GM06990 (cell line): ENCODE results near the gene ST3GAL2.

Experiments
- DNase-seq: peaks from one replicate; pipeline ENCODE4 v3.0.0-alpha.2; 2011; ENCODE audit not compliant: insufficient read length; ENCODE audit errors: extremely low read depth
- H3K27me3 ChIP-seq: replicated peaks from 2 replicates; pipeline ENCODE4 v1.6.0; 2011; ENCODE audit warnings: low read length; ENCODE audit not compliant: control insufficient read depth, insufficient read depth
- H3K36me3 ChIP-seq: 2 replicates; pipeline ENCODE4 v1.5.1; 2011; ENCODE audit warnings: low read length; ENCODE audit not compliant: control insufficient read depth, insufficient read depth
- H3K4me3 ChIP-seq: replicated peaks from 2 replicates; pipeline ENCODE4 v1.5.1; 2011; ENCODE audit warnings: low read depth, mild to moderate bottlenecking, control low read depth, low read length
- TF ChIP-seq, protein P1 (sequence below): IDR thresholded peaks from 2 replicates; pipeline ENCODE4 v1.5.1; 2011; ENCODE audit warnings: low read length, control low read depth, mild to moderate bottlenecking, inconsistent platforms; ENCODE audit not compliant: insufficient read depth, poor library complexity, severe bottlenecking

ST3GAL2 gene, protein sequence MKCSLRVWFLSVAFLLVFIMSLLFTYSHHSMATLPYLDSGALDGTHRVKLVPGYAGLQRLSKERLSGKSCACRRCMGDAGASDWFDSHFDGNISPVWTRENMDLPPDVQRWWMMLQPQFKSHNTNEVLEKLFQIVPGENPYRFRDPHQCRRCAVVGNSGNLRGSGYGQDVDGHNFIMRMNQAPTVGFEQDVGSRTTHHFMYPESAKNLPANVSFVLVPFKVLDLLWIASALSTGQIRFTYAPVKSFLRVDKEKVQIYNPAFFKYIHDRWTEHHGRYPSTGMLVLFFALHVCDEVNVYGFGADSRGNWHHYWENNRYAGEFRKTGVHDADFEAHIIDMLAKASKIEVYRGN

DNA sequence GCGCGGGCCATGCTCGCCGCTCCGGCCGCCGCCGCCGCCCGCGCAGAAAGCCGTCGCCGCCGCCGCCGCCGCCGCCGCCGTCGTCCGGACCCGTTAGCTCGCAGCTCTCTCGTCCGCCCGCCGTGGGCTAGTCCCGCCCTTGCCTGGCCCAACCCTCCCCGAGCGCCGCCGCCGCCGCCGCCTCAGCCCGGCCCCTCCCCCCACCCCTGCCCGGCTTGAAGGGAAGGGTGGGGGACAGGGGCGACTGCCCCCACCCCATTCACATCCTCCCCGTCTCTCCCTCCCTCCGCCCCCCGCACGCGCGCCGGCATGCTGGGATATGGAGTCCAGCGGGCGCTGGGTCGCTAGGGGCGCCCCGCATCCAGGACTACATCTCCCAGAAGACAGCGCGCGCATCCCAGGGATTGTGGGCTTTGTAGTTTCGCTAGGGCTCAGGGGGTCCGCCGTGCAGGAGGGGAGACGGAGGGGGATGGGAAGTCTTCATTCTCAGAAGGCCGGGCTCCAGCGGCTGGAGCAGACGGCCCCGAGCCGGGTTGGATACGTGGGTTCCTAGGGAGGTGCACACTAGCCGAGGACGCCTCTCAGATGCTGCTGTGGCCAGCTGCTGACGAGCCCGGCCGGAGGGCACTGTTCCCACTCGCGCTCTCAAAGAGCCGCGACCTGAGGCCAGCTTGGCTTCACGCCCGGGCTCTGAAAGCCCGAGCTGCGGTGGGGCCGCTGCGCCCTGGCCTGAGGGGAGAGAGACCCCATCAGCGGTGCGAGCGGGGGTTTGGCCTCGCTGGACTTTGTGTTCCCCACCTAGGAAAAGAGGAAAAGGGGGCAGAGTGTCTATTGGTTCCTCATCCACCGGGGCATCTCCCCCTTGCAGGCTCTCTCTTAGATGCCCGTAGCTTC lies at the start of gene ST3GAL2:
TSS of gene ST3GAL2 (minus strand) at position 132 of the 894 bp plus-strand sequence. CDS start 40,570 bp downstream, outside the sequence.
- H3K36me3 ChIP-seq, result peaks cover 1% of the 10 kb centered on the region
- TF ChIP-seq, protein P1, sequence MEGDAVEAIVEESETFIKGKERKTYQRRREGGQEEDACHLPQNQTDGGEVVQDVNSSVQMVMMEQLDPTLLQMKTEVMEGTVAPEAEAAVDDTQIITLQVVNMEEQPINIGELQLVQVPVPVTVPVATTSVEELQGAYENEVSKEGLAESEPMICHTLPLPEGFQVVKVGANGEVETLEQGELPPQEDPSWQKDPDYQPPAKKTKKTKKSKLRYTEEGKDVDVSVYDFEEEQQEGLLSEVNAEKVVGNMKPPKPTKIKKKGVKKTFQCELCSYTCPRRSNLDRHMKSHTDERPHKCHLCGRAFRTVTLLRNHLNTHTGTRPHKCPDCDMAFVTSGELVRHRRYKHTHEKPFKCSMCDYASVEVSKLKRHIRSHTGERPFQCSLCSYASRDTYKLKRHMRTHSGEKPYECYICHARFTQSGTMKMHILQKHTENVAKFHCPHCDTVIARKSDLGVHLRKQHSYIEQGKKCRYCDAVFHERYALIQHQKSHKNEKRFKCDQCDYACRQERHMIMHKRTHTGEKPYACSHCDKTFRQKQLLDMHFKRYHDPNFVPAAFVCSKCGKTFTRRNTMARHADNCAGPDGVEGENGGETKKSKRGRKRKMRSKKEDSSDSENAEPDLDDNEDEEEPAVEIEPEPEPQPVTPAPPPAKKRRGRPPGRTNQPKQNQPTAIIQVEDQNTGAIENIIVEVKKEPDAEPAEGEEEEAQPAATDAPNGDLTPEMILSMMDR, result no peak
- no peaks in the 10 kb centered on the region for H3K27me3 ChIP-seq
- H3K4me3 ChIP-seq, result peak within 1 kb of the TSS; percentile 93
- peak; percentile 95 for DNase-seq

GRCh38 chr16:70484867-70485266 lies 46.0 kb upstream of the ST3GAL2 start:
- Histone ChIP-seq H3K4me3 (no peak overlapping the region), H3K36me3 (peaks cover 20% of the 10 kb centered on the region), H3K27me3 (no peaks in the 10 kb centered on the region)
- TF ChIP-seq, protein P1, result no peak
- DNase-seq, result no peak

DNA sequence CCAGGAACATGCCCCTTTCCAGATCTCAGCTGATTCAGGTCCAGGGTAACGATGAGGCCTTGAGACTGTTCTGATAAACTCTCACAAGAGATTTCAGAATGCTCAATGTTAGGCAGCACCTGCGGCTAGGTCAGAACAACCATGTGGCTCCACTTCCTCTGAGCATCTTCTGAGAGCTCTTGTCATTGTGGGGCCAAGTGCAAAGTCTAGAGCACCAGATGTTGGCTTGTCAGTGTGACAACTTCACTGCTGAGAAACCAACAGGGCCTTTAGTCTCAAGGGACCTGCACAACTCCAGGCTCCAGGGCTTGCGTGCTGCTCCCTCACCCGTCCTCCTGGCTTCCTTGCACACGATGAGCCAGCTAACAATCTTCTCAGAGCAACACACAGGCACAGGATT lies 44.5 kb upstream of the ST3GAL2 start:
- TF ChIP-seq, protein P1, result no peak
- Histone ChIP-seq H3K27me3 (no peaks in the 10 kb centered on the region), H3K4me3 (no peak overlapping the region), H3K36me3 (peaks cover 33% of the 10 kb centered on the region)
- DNase-seq, result peak; percentile 68

DNA sequence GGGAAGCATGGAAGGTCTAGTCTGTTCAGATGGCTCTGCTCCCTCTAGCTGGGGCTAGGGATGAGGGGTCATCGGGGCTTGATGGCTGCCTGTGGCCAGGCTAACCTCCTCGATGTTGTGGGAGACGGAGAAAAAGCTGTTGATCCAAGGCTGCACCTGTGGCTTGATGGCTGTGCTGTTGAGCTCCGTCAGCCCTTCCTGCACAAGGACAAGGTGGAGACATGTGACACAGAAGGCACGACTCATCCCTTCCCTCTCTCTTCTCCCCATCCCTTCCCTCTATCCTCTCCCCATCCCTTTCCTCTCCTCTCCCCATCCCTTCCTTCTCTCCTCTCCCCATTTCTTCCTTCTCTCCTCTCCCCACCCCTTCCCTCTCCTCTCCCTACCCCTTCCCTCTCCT lies 43.7 kb upstream of the ST3GAL2 start:
- no peak for DNase-seq
- TF ChIP-seq, protein P1, result no peak
- Histone ChIP-seq H3K4me3 (no peak overlapping the region), H3K36me3 (peaks cover 37% of the 10 kb centered on the region), H3K27me3 (no peaks in the 10 kb centered on the region)

- DNase-seq, result no peak
- peaks cover 37% of the 10 kb centered on the region for H3K36me3 ChIP-seq
These were observed 43.1 kb upstream of the ST3GAL2 start for GRCh38 chr16:70481929-70482536.

More at GRCh38 chr16:70481929-70482536, 43.1 kb upstream of the ST3GAL2 start:
- H3K4me3 ChIP-seq, result no peak overlapping the region
- no peaks in the 10 kb centered on the region for H3K27me3 ChIP-seq
- TF ChIP-seq, protein P1, result no peak
